Panc1 (cell line): ENCODE results near the gene ATXN7L2. TPM values are rescaled to one million over a fixed set of nuclear protein-coding genes. Genes with fewer than 3 reads are reported as not detected.

Source experiments
- ATAC-seq: fragments of 200-7000 bp; cut with Tn5 transposase; 2 replicates; pipeline ENCODE4 v1.9.1; 2020; ENCODE audit warnings: mild to moderate bottlenecking, moderate library complexity
- BruUV-seq: library from RNA; stranded (reverse); fragments of 400-500 nt; replicated peaks from 2 replicates; lab custom pipeline; 2021; lab: Mats Ljungman, UMichigan
- CTCF ChIA-PET: fragments of 300-600 bp; sonication (Branson Sonifier 250); formaldehyde crosslinking; loops from one replicate; lab custom pipeline; 2022; ENCODE audit warnings: antibody characterized with exemption; lab: Charles Lee
- POLR2A ChIA-PET: fragments of 300-600 bp; sonication (Branson Sonifier 250); formaldehyde crosslinking; loops from one replicate; lab custom pipeline; 2022; ENCODE audit warnings: antibody characterized with exemption; lab: Charles Lee
- DNase-seq: peaks from one replicate; pipeline ENCODE4 v3.0.0-alpha.2; 2010; ENCODE audit warnings: low read depth, low spot score
- H3K27ac ChIP-seq: 2 replicates; pipeline ENCODE4 v1.5.1; 2011; ENCODE audit warnings: mild to moderate bottlenecking, low read length, inconsistent platforms
- H3K27me3 ChIP-seq: fragments of 200-500 bp; sonication (Bioruptor generic); 2 replicates; pipeline ENCODE4 v1.6.0; 2014; ENCODE audit warnings: low read length, inconsistent platforms; ENCODE audit not compliant: control insufficient read depth, insufficient read depth
- H3K36me3 ChIP-seq: fragments of 200-500 bp; sonication (Bioruptor generic); 2 replicates; pipeline ENCODE4 v1.5.1; 2014; ENCODE audit warnings: inconsistent platforms, mild to moderate bottlenecking, low read length, moderate library complexity; ENCODE audit not compliant: control insufficient read depth, insufficient read depth
- H3K4me1 ChIP-seq: 2 replicates; pipeline ENCODE4 v1.5.1; 2011; ENCODE audit warnings: inconsistent platforms, mild to moderate bottlenecking, low read length, moderate library complexity; ENCODE audit not compliant: control insufficient read depth, insufficient read depth
- H3K4me3 ChIP-seq, 2 experiments: 2 replicates each; pipeline ENCODE4 v1.5.1; 2011 to 2012; ENCODE audit warnings: low read depth in 2 of 2, low read length in 2 of 2, mild to moderate bottlenecking in 2 of 2, inconsistent platforms in 1 of 2, moderate library complexity in 1 of 2
- H3K9me3 ChIP-seq: fragments of 200-500 bp; sonication (Bioruptor generic); 2 replicates; pipeline ENCODE4 v1.5.1; 2014; ENCODE audit warnings: low read depth, mild to moderate bottlenecking, inconsistent platforms, low read length, moderate library complexity; ENCODE audit not compliant: control insufficient read depth, insufficient read depth
- CTCF ChIP-seq: fragments of 450-650 bp; IDR thresholded peaks from 2 replicates; pipeline ENCODE4 v1.5.1; 2017; ENCODE audit warnings: mild to moderate bottlenecking
- POLR2AphosphoS5 ChIP-seq: IDR thresholded peaks from 2 replicates; pipeline ENCODE4 v1.6.1; 2012; ENCODE audit warnings: mild to moderate bottlenecking, low read depth, low read length, moderate library complexity
- REST ChIP-seq, 2 experiments: IDR thresholded peaks; 2 replicates each; pipeline ENCODE4 v1.6.1; 2011 to 2012; ENCODE audit warnings: low read depth in 2 of 2, control low read depth in 1 of 2, low read length in 1 of 2, mild to moderate bottlenecking in 1 of 2, moderate library complexity in 1 of 2; ENCODE audit not compliant: insufficient read depth in 1 of 2
- SIN3A ChIP-seq: IDR thresholded peaks from 2 replicates; pipeline ENCODE4 v1.6.1; 2012; ENCODE audit warnings: low read depth, mild to moderate bottlenecking, low read length, moderate library complexity, borderline replicate concordance; ENCODE audit not compliant: insufficient read depth
- TCF7L2 ChIP-seq: IDR thresholded peaks from 2 replicates; pipeline ENCODE4 v1.6.1; 2011; ENCODE audit warnings: mild to moderate bottlenecking, low read depth, low read length, inconsistent platforms
- in situ Hi-C: cut with HindIII; loops from 2 replicates; pipeline ENCODE4 v1.10.0; 2016; ENCODE audit warnings: low sequenced_read_pairs, low pct_unique_long_range_greater_than_20kb
- intact Hi-C: fragments of 100-400 bp; cut with micrococcal nuclease; formaldehyde crosslinking; loops from one replicate; pipeline ENCODE4 v1.10.0; 2022; ENCODE audit not compliant: unreplicated experiment
- total RNA-seq: library from RNA; stranded (reverse); gene quantifications from one replicate; pipeline ENCODE4 v1.2.1, GENCODE V29; 2021; ENCODE audit not compliant: unreplicated experiment

Gene ATXN7L2
- total RNA-seq, 1 experiment from 2014 or later, result 4.9 TPM

GRCh38 chr1:109504974-109505373, 21.3 kb downstream of the ATXN7L2 start:
- Histone ChIP-seq H3K4me3 (no peak overlapping the region), H3K9me3 (no peaks in the 10 kb centered on the region), H3K27ac (no peak overlapping the region), H3K36me3 (no peaks in the 10 kb centered on the region), H3K4me1 (no peaks in the 10 kb centered on the region), H3K27me3 (no peaks in the 10 kb centered on the region)
- ATAC-seq (no peak), DNase-seq (no peak)
- ChIA-PET POLR2A (interaction anchor here (0.6 to 0.7 kb wide), 2 partner anchors 11 to 12 kb away, joined by 4 read pairs; no protein-coding TSS in a partner anchor), CTCF (no interaction called here)
- no peak for TF ChIP-seq POLR2AphosphoS5
- TF ChIP-seq SIN3A, result no peak
- no peak for TF ChIP-seq REST (IDR thresholded peaks at IDR 0.05; ENCODE audit: insufficient read depth in 1 of 2, low read depth in 2 of 2, low read length in 1 of 2)
- no TSS peak for BruUV-seq
- in situ Hi-C loops (no loop called here), intact Hi-C loops (no loop called here)

- CTCF ChIA-PET, result no interaction called here
- no peak for DNase-seq
- Histone ChIP-seq H3K4me3 (no peak overlapping the region), H3K4me1 (no peaks in the 10 kb centered on the region), H3K27me3 (no peaks in the 10 kb centered on the region), H3K36me3 (no peaks in the 10 kb centered on the region), H3K27ac (no peak overlapping the region), H3K9me3 (no peaks in the 10 kb centered on the region)
- TF ChIP-seq POLR2AphosphoS5, result no peak
- TF ChIP-seq CTCF, result no peak
- TF ChIP-seq TCF7L2, result no peak
- no peak for TF ChIP-seq SIN3A
- no peak for TF ChIP-seq REST (IDR thresholded peaks at IDR 0.05; ENCODE audit: insufficient read depth in 1 of 2, low read depth in 2 of 2, low read length in 1 of 2)
- intact Hi-C loops, result no loop called here
- no peak for ATAC-seq
- no TSS peak for BruUV-seq
- POLR2A ChIA-PET, result no interaction called here
- in situ Hi-C loops, result no loop called here
These were observed 24.5 kb downstream of the ATXN7L2 start for GRCh38 chr1:109508001-109508872.
